GM12878 (cell line): ENCODE measurements around the gene MAML2. TPM values are rescaled to one million over a fixed set of nuclear protein-coding genes. Genes with fewer than 3 reads are reported as not detected.

Experiments
- ATAC-seq: fragments of 200-7000 bp; cut with Tn5 transposase; 3 replicates; pipeline ENCODE4 v1.9.1; 2020; ENCODE audit warnings: mild to moderate bottlenecking, moderate library complexity
- BruUV-seq: library from RNA; stranded (reverse); fragments of 400-500 nt; replicated peaks from 2 replicates; lab custom pipeline; 2021; lab: Mats Ljungman, UMichigan
- CTCF ChIA-PET: fragments of 300-600 bp; sonication (Branson Sonifier 250); formaldehyde crosslinking; extraction: SDS; loops from one replicate; lab custom pipeline; 2021; ENCODE audit warnings: inconsistent platforms; lab: Yijun Ruan, JAX
- POLR2A ChIA-PET: fragments of 350-600 bp; formaldehyde crosslinking; extraction: SDS; loops from one replicate; lab custom pipeline; 2021; ENCODE audit warnings: inconsistent platforms; lab: Charles Lee
- RAD21 ChIA-PET: fragments of 300-600 bp; sonication (Branson Sonifier 250); formaldehyde crosslinking; loops from one replicate; lab custom pipeline; 2023; ENCODE audit warnings: antibody characterized with exemption; ENCODE audit not compliant: unreplicated experiment; lab: Charles Lee
- SMC1A ChIA-PET: fragments of 300-600 bp; sonication (Branson Sonifier 250); formaldehyde crosslinking; loops from one replicate; lab custom pipeline; 2023; ENCODE audit not compliant: unreplicated experiment, uncharacterized antibody; lab: Charles Lee
- DNase-seq: peaks from one replicate; pipeline ENCODE4 v3.0.0-alpha.2; 2011; ENCODE audit warnings: low read depth, low spot score
- FAIRE-seq: peaks from 3 replicates; lab custom pipeline; 2011; peaks lifted over from hg19 to GRCh38; lab: Jason Lieb, UNC
- H2AFZ ChIP-seq: 2 replicates; pipeline ENCODE4 v1.6.0; 2011; ENCODE audit warnings: low read depth, low read length, control low read depth; ENCODE audit not compliant: control insufficient read depth
- H3K27ac ChIP-seq: 2 replicates; pipeline ENCODE4 v1.5.1; 2011; ENCODE audit warnings: control low read depth; ENCODE audit not compliant: control insufficient read depth, insufficient read depth
- H3K27me3 ChIP-seq, 2 experiments: replicated peaks in 1 of 2; 2 replicates each; pipeline versions ENCODE4 v1.6.0 to v1.6.1; 2011; ENCODE audit warnings: low read length in 1 of 2; ENCODE audit not compliant: control insufficient read depth in 2 of 2, insufficient read depth in 2 of 2
- H3K36me3 ChIP-seq, 2 experiments: 2 replicates each; pipeline ENCODE4 v1.5.1; 2011; ENCODE audit warnings: low read length in 1 of 2; ENCODE audit not compliant: control insufficient read depth in 2 of 2, insufficient read depth in 2 of 2
- H3K4me1 ChIP-seq: 2 replicates; pipeline ENCODE4 v1.6.1; 2011; ENCODE audit warnings: mild to moderate bottlenecking, low read length, moderate library complexity, mixed read lengths; ENCODE audit not compliant: control insufficient read depth, insufficient read depth
- H3K4me2 ChIP-seq: 2 replicates; pipeline ENCODE4 v1.6.0; 2011; ENCODE audit warnings: control low read depth; ENCODE audit not compliant: control insufficient read depth, insufficient read depth
- H3K4me3 ChIP-seq: fragments of 200-600 bp; sonication (generic); 2 replicates; pipeline ENCODE4 v1.5.1; 2016
- H3K79me2 ChIP-seq: 2 replicates; pipeline ENCODE4 v1.6.0; 2011; ENCODE audit warnings: low read length; ENCODE audit not compliant: control insufficient read depth, insufficient read depth
- H3K9ac ChIP-seq: 2 replicates; pipeline ENCODE4 v1.8.0; 2011; ENCODE audit warnings: low read length, control low read depth, mixed read lengths; ENCODE audit not compliant: control insufficient read depth, insufficient read depth
- H3K9me3 ChIP-seq: replicated peaks from 3 replicates; pipeline ENCODE4 v1.5.1; 2011; ENCODE audit warnings: mild to moderate bottlenecking, low read length; ENCODE audit not compliant: control insufficient read depth, insufficient read depth
- H4K20me1 ChIP-seq: 2 replicates; pipeline ENCODE4 v1.6.0; 2011; ENCODE audit not compliant: control insufficient read depth, insufficient read depth
- CEBPZ ChIP-seq: fragments of 150-350 bp; IDR thresholded peaks from 2 replicates; pipeline ENCODE4 v1.6.1; 2016; ENCODE audit warnings: low read depth, low read length
- FOXK2 ChIP-seq: fragments of 450-650 bp; IDR thresholded peaks from 2 replicates; pipeline ENCODE4 v1.6.1; 2017; ENCODE audit warnings: mild to moderate bottlenecking, moderate library complexity
- JUND ChIP-seq: IDR thresholded peaks from 2 replicates; pipeline ENCODE4 v1.6.1; 2012; ENCODE audit warnings: low read depth, mild to moderate bottlenecking, low read length, improper control_type of control experiment, moderate library complexity
- KLF5 ChIP-seq: fragments of 450-650 bp; IDR thresholded peaks from 2 replicates; pipeline ENCODE4 v1.6.1; 2014; ENCODE audit warnings: mild to moderate bottlenecking; ENCODE audit not compliant: partially characterized antibody
- MTA2 ChIP-seq: fragments of 450-650 bp; IDR thresholded peaks from 2 replicates; pipeline ENCODE4 v1.6.1; 2016; ENCODE audit warnings: low read depth, mild to moderate bottlenecking, moderate library complexity
- MTA3 ChIP-seq: IDR thresholded peaks from 2 replicates; pipeline ENCODE4 v1.6.1; 2012; ENCODE audit warnings: low read length, inconsistent platforms, borderline replicate concordance
- NFYA ChIP-seq: IDR thresholded peaks from 2 replicates; pipeline ENCODE4 v1.6.1; 2011; ENCODE audit warnings: low read depth, mild to moderate bottlenecking, low read length, improper control_type of control experiment, borderline replicate concordance
- RB1 ChIP-seq: fragments of 450-650 bp; formaldehyde crosslinking; IDR thresholded peaks from 2 replicates; pipeline ENCODE4 v1.6.1; 2017; ENCODE audit warnings: mild to moderate bottlenecking, borderline replicate concordance
- RBBP5 ChIP-seq: fragments of 200-600 bp; sonication (generic); conservative IDR thresholded peaks from 2 replicates; pipeline ENCODE4 v1.6.1; 2016
- SUPT20H ChIP-seq: IDR thresholded peaks from 2 replicates; pipeline ENCODE4 v1.6.1; 2011; ENCODE audit warnings: low read depth, mild to moderate bottlenecking, low read length, moderate library complexity, borderline replicate concordance; ENCODE audit not compliant: control insufficient read depth
- USF2 ChIP-seq: IDR thresholded peaks from 2 replicates; pipeline ENCODE4 v1.6.1; 2011; ENCODE audit warnings: low read depth, low read length, improper control_type of control experiment, borderline replicate concordance
- ZNF217 ChIP-seq: fragments of 450-650 bp; IDR thresholded peaks from 2 replicates; pipeline ENCODE4 v1.6.1; 2017; ENCODE audit warnings: antibody characterized with exemption, mild to moderate bottlenecking
- WGBS: methylation state at CpG from one replicate; pipeline ENCODE4 v1.1.6; 2016; ENCODE audit warnings: low lambda C conversion rate; ENCODE audit not compliant: insufficient replicate concordance, insufficient coverage; ENCODE audit errors: missing lambda C conversion rate; 5-methylcytosine and 5-hydroxymethylcytosine counted together
- in situ Hi-C: fragments of 300-500 bp; cut with MboI; formaldehyde crosslinking; loops from 9 replicates; pipeline ENCODE4 v1.14.3; 2018; ENCODE audit warnings: mixed read lengths
- intact Hi-C: fragments of 100-400 bp; cut with micrococcal nuclease; formaldehyde crosslinking; loops from one replicate; pipeline ENCODE4 v1.14.2; 2022; ENCODE audit not compliant: unreplicated experiment
- polyA plus RNA-seq, 11 experiments: library from polyadenylated mRNA; depleted of rRNA in 4 of 11; unstranded in 6 of 11; stranded (reverse) in 5 of 11; fragments of >200 nt; fragmentation: Nextera tagmentation in 4 of 11; fragmentation: Illumina TruSeq in 1 of 11; extraction: Ambion mirVana in 4 of 11; extraction: Trizol in 1 of 11; gene quantifications; 1 replicate in 1 of 11; 2 replicates in 10 of 11; pipeline versions ENCODE4 v1.2.1 to v1.2.3, GENCODE V29; 2011 to 2016; ENCODE audit warnings: inconsistent platforms in 2 of 11, missing spikeins in 2 of 11, low read depth in 1 of 11
- total RNA-seq, 4 experiments: library from RNA; depleted of rRNA in 3 of 4; stranded (reverse); fragments of >200 nt in 3 of 4; fragmentation: Illumina TruSeq in 1 of 4; extraction: Trizol in 1 of 4; gene quantifications; 2 replicates each; pipeline versions ENCODE4 v1.2.1 to v1.2.3, GENCODE V29; 2013 to 2021

The MAML2 gene
- total and polyA plus RNA-seq, 10 of the 15 experiments (the other 5 are each of a cell fraction or from before 2014, with no cell fraction given): 2.5 to 15.1 (median 12.0) TPM

DNA sequence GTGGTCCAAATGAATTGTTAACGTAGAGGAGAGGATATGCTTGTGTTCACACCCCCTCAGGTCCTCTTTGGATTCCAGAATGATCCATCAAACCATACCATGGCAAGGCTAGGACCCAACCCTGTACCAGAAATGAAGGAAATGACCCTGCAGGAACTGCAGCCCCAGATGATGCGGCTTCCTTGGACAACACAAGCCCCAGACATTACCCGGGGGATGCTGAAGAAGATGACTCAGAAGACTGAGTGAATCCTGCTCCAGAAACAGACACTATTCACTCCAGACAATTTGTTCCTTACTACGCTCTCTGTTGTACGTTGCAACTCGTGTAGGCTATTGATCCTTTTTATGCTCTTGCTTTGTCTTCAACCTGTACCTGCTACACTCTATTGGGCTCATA is 403.9 kb downstream of the MAML2 start:
- in situ Hi-C loops (no loop called here), intact Hi-C loops (no loop called here)
- Histone ChIP-seq H3K27me3 (no peaks in the 10 kb centered on the region), H3K9ac (no peak overlapping the region), H3K27ac (no peak overlapping the region), H4K20me1 (no peaks in the 10 kb centered on the region), H3K4me1 (no peaks in the 10 kb centered on the region), H2AFZ (no peak overlapping the region), H3K4me2 (no peak overlapping the region), H3K79me2 (no peaks in the 10 kb centered on the region), H3K4me3 (no peak overlapping the region), H3K9me3 (no peaks in the 10 kb centered on the region; the same call in 2 of the 3 replicates), H3K36me3 (no peaks in the 10 kb centered on the region)
- 70% methylated on average over 6 of the region's 6 CpGs for WGBS
- no peak for FAIRE-seq
- ChIA-PET POLR2A (no interaction called here), RAD21 (no interaction called here), CTCF (no interaction called here), SMC1A (interaction anchor here (1.6 kb wide), 1 partner anchor 90 kb away, joined by 3 read pairs; no protein-coding TSS in a partner anchor)
- ATAC-seq: no peak
- DNase-seq: no peak
- TF ChIP-seq JUND (no peak), MTA3 (no peak), RB1 (no peak), MTA2 (no peak), USF2 (no peak), RBBP5 (no peak), KLF5 (no peak), ZNF217 (no peak), NFYA (no peak), FOXK2 (no peak), SUPT20H (no peak), CEBPZ (no peak)
- BruUV-seq: no TSS peak
